Neural crest cell (in vitro differentiated cells): ENCODE results near the gene SPEG. TPM values are rescaled to one million over a fixed set of nuclear protein-coding genes. Genes with fewer than 3 reads are reported as not detected.

Experiments
- DNase-seq: peaks from one replicate; pipeline ENCODE4 v3.0.0; 2021; ENCODE audit warnings: low read depth, mixed read lengths, low spot score
- H3K27ac Mint-ChIP-seq: one replicate; pipeline ENCODE4 v1.8.0; 2021; ENCODE audit warnings: mild to moderate bottlenecking, mixed read lengths; ENCODE audit not compliant: unreplicated experiment
- H3K27me3 Mint-ChIP-seq: 2 replicates; pipeline ENCODE4 v1.8.0; 2021; ENCODE audit warnings: low read depth, mild to moderate bottlenecking, mixed read lengths
- H3K36me3 Mint-ChIP-seq: 2 replicates; pipeline ENCODE4 v1.8.0; 2021; ENCODE audit warnings: low read depth, mild to moderate bottlenecking, mixed read lengths
- H3K4me1 Mint-ChIP-seq: 2 replicates; pipeline ENCODE4 v1.8.0; 2021; ENCODE audit warnings: mixed read lengths
- H3K4me3 Mint-ChIP-seq: one replicate; pipeline ENCODE4 v1.8.0; 2021; ENCODE audit warnings: mild to moderate bottlenecking, mixed read lengths
- H3K9me3 Mint-ChIP-seq: 2 replicates; pipeline ENCODE4 v1.8.0; 2021; ENCODE audit warnings: mixed read lengths
- CTCF ChIP-seq: fragments of 200-600 bp; sonication (generic); conservative IDR thresholded peaks from 2 replicates; pipeline ENCODE4 v1.5.0; 2021; ENCODE audit warnings: antibody characterized with exemption, mild to moderate bottlenecking
- total RNA-seq: library from RNA; stranded (reverse); gene quantifications from 2 replicates; pipeline ENCODE4 v1.2.1, GENCODE V29; 2021

Gene SPEG
- total RNA-seq, 1 donor from 2014 or later, result 13.4 TPM

GRCh38 chr2:219440388-219441256, 6.0 kb downstream of the SPEG start:
- Mint-ChIP-seq H3K36me3 (no peaks in the 10 kb centered on the region), H3K27me3 (peaks cover 42% of the 10 kb centered on the region), H3K4me3 (peak overlapping the region; percentile 78), H3K4me1 (peaks cover 15% of the 10 kb centered on the region), H3K27ac (no peak overlapping the region), H3K9me3 (no peaks in the 10 kb centered on the region)
- DNase-seq, result no peak
- TF ChIP-seq CTCF, result no peak

- no peak for DNase-seq
Measured at GRCh38 chr2:219441451-219442255, 7.0 kb downstream of the SPEG start.

GRCh38 chr2:219442256-219443015, 7.8 kb downstream of the SPEG start:
- Mint-ChIP-seq H3K27ac (no peak overlapping the region), H3K4me1 (peaks cover 24% of the 10 kb centered on the region)
- DNase-seq, result no peak

More at GRCh38 chr2:219441451-219442255, 7.0 kb downstream of the SPEG start:
- Mint-ChIP-seq H3K27ac (no peak overlapping the region), H3K27me3 (peaks cover 42% of the 10 kb centered on the region), H3K9me3 (no peaks in the 10 kb centered on the region), H3K4me3 (peak overlapping the region; percentile 78), H3K36me3 (no peaks in the 10 kb centered on the region), H3K4me1 (peaks cover 24% of the 10 kb centered on the region)
- TF ChIP-seq CTCF, result no peak

DNA sequence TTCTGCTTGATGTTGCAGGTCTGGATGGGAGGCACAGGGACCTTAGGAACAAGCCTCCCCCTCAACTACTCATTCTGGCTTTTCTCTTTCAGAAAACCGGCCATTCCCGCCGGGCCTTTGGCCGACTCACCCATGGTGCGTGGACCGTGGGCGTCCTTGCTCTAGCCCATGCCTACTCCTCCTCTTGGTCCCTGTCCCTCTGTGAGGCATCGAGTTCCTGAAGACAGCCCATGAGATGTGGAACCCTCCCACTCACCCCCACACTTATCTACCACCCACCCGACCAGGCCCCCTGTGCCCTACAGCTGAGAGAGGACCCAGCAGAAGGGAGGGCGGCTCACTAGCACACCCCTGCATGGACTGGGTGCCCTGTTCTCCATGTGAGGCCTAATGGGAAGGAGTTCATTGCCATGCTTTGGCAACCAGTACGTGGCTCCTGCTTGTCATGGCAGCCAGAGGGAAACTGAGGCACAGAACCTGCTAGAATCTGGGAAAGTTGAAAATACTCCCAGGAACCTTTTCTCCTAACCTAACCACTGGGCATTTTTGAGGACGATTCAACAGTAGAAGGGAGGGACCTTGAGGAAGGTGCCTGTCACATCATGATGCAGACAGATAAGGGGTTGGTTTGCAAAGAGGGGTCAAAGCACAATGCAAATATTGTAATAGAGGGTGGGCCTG, 8.5 kb downstream of the SPEG start:
- Mint-ChIP-seq H3K27me3 (peaks cover 42% of the 10 kb centered on the region), H3K36me3 (no peaks in the 10 kb centered on the region), H3K27ac (no peak overlapping the region), H3K9me3 (no peaks in the 10 kb centered on the region), H3K4me1 (peaks cover 24% of the 10 kb centered on the region), H3K4me3 (peak overlapping the region; percentile 83)
- TF ChIP-seq CTCF, result no peak
- no peak for DNase-seq

More at GRCh38 chr2:219442256-219443015, 7.8 kb downstream of the SPEG start:
- no peaks in the 10 kb centered on the region for H3K36me3 Mint-ChIP-seq
- H3K9me3 Mint-ChIP-seq, result no peaks in the 10 kb centered on the region
- no peak for TF ChIP-seq CTCF
- peak overlapping the region; percentile 83 for H3K4me3 Mint-ChIP-seq
- H3K27me3 Mint-ChIP-seq, result peaks cover 42% of the 10 kb centered on the region

DNA sequence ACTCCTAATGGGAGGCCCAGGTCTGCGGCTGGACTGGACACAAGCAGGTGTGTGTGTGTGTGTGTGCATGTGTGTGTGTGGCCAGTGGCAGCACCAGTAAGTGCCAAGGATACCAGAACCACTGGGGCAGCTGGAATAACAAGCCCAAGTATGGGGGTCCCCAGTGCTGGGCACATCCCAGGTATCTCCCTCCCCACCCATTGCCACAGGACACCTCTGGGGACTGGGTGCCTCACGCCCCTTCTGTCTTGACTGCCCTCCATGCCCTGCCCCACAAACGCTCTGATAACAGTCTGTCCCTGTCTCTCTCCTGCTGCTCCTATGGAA, 9.0 kb downstream of the SPEG start:
- no peak for DNase-seq
- Mint-ChIP-seq H3K4me1 (peaks cover 24% of the 10 kb centered on the region), H3K27me3 (peaks cover 42% of the 10 kb centered on the region), H3K27ac (no peak overlapping the region), H3K4me3 (peak overlapping the region; percentile 83), H3K36me3 (no peaks in the 10 kb centered on the region), H3K9me3 (no peaks in the 10 kb centered on the region)
- TF ChIP-seq CTCF, result no peak
